NCI-H1092 (cell line): ENCODE data around the gene NXPE3.
"Not testable (repeated sequence)": the region's sequence is repeated elsewhere in the genome, so short reads cannot be mapped to it uniquely, and the experiment has no call there.

Experiments
- DNase-seq: peaks from one replicate; lab custom pipeline; 2025; lab: John Stamatoyannopoulos, UW

Gene NXPE3

DNA sequence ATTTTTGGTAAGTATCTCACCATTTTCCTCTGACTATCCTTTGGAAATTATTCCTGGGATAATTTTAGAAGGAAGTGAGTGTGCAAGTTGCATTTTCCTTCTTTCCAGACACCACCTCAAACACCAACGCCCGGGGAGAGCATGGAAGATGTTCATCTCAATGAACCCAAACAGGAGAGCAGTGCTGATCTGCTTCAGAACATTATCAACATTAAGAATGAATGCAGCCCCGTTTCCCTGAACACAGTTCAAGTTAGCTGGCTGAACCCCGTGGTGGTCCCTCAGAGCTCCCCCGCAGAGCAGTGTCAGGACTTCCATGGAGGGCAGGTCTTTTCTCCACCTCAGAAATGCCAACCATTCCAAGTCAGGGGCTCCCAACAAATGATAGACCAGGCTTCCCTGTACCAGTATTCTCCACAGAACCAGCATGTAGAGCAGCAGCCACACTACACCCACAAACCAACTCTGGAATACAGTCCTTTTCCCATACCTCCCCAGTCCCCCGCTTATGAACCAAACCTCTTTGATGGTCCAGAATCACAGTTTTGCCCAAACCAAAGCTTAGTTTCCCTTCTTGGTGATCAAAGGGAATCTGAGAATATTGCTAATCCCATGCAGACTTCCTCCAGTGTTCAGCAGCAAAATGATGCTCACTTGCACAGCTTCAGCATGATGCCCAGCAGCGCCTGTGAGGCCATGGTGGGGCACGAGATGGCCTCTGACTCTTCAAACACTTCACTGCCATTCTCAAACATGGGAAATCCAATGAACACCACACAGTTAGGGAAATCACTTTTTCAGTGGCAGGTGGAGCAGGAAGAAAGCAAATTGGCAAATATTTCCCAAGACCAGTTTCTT, 74.2 kb downstream of the NXPE3 start:
- no peak for DNase-seq

DNA sequence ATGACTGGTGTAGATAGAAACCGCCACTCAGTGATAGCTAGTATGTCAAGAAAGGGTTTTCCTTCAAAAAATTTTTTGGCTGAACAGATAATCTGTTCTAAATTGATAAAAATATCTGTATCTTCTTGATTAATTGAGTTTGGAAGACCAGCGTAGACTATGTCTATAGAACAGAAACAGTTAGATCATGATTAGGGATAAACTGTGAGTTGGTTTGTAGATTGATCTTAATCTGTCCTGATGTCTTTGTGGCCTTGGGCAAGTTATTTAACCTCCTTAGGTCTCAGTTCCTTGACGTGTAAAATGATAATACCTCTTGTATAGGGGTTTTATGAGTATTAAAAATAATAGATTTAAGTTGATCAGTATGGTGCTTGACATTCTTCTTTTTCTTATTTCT, 75.0 kb downstream of the NXPE3 start:
- DNase-seq = no peak

- no peak for DNase-seq
Observed at GRCh38 chr3:101854608-101855304, 75.7 kb downstream of the NXPE3 start.

GRCh38 chr3:101857301-101857741, 78.3 kb downstream of the NXPE3 start:
- DNase-seq = no peak

GRCh38 chr3:101858464-101859030, 79.5 kb downstream of the NXPE3 start:
- DNase-seq = no peak

DNA sequence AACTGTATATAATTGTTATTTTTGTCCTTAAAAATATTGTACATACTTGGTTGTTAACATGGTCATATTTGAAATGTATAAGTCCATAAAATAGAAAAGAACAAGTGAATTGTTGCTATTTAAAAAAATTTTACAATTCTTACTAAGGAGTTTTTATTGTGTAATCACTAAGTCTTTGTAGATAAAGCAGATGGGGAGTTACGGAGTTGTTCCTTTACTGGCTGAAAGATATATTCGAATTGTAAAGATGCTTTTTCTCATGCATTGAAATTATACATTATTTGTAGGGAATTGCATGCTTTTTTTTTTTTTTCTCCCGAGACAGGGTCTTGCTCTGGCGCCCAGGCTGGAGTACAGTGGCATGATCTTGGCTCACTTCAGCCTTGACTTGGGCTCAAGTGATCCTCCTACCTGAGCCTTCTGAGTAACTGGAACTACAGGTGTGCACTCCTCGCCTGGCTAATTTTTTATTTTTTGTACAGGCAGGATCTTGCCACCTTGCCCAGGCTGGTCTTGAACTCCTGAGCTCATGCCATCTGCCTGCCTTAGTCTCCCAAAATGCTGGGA, 81.0 kb downstream of the NXPE3 start:
- DNase-seq = no peak

GRCh38 chr3:101861212-101861788, 82.3 kb downstream of the NXPE3 start:
- DNase-seq = no peak

GRCh38 chr3:101861789-101862415, 82.9 kb downstream of the NXPE3 start:
- no peak for DNase-seq

GRCh38 chr3:101862416-101863165, 83.6 kb downstream of the NXPE3 start:
- no peak for DNase-seq

DNA sequence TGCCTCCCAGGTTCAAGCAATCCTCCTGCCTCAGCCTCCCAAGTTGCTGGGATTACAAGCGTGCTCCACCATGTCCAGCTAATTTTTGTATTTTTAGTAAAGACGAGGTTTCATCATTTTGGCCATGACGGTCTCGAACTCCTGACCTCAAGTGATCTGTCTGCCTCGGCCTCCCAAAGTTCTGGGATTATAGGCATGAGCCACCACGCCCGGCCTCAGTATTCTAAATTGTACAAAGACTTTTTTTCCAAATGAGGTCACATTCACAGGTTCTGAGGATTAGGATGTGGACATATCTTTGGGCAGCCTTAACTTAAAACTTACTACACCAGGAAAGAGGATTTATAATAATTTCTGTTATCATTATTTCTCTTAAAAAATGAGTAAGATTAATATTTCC, 85.9 kb downstream of the NXPE3 start:
- DNase-seq = not testable (repeated sequence)

DNA sequence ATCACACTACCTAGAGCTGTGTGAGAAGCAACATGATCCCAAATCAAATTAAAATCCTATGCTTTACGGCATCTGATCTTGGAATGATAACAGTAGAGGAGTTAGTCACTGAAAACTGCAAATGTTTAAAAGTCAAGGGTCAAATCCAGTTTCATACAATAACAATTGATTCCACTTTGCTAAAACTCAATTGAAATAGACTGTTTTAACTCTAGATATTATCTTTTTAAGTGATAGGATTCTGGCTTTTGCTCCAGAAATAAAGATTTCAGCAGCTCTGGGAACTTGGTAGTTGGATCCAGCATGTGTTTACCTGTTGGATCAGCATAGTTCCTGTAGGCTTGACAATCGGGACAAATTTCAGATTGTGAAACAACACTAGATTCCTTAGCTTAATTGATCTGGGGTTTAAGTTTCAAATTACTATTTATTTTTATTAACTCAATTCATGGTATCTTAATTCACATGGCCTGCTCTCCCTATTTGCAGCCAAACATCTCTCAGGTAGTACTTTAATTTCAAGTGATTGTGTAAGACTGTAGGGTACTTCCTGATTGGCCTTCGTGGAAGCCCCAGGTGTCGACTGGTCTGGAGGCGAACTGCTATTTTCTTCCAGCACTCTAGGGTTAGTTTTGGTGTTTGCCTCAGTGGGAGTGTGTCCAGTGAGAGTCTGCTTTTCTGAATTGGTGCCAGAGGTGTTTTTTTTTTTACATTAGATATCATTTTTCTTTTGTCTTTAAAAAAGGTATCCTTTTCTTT, 86.9 kb downstream of the NXPE3 start:
- DNase-seq = no peak

GRCh38 chr3:101867511-101867910, 88.5 kb downstream of the NXPE3 start:
- no peak for DNase-seq

- no peak for DNase-seq
Observed at GRCh38 chr3:101867996-101868395, 89.0 kb downstream of the NXPE3 start.

DNA sequence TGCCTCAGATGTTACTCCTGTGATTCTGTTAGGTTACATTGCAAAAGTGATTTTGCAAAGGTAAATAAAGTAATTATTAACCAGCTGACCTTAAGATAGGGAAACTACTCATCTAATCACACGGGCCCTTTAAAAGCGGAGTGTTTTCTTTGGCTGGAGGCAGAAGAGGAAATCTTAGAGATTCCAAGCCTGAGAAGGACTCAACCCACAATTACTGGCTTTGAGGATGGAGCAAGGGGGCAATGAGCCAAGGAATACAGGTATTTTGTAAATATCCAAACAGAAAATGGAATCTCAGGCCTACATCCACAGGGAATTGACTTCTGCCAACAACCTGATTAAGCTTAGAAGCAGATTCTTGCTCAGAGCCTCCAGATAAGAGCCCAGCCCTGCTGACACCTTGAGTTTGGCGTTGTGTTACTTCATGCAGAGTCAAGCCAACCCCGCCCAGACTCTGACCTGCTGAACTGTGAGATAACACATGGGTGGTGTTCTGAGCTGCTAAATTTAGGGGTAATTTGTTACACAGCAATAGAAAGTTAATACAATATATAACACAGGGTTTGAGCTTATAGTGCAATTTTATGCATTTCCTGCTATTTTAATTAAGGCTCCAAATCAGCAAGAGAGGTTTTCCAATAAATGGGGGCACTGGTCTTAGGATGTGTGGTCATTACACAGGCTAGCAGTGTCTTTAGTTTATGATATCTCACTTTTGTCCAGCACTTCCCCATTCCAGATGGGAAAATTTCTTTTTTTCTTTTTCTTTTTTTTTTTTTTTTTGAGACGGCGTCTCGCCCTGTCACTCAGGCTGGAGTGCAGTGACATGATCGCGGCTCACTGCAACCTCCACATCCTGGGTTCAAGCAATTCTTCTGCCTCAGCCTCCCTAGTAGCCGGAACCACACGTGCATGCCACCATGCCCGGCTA, 89.8 kb downstream of the NXPE3 start:
- DNase-seq = no peak

GRCh38 chr3:101870138-101870537, 91.1 kb downstream of the NXPE3 start:
- no peak for DNase-seq

- DNase-seq = no peak
Observed at GRCh38 chr3:101873619-101874018, 94.6 kb downstream of the NXPE3 start.

- DNase-seq = no peak
Observed at GRCh38 chr3:101876142-101876541, 97.1 kb downstream of the NXPE3 start.
